HEK293 (cell line): ENCODE results near the gene GRK5.
A peak's percentile ranks its signal among the peaks of the same experiment; 100 is the strongest.

Experiments
- CTCF ChIA-PET: fragments of 350-600 bp; formaldehyde crosslinking; extraction: SDS; loops from one replicate; lab custom pipeline; 2021; ENCODE audit warnings: antibody characterized with exemption; lab: Yijun Ruan, JAX
- POLR2A ChIA-PET: fragments of 300-600 bp; formaldehyde crosslinking; extraction: SDS; loops from one replicate; lab custom pipeline; 2020; ENCODE audit warnings: antibody characterized with exemption, inconsistent platforms; lab: Yijun Ruan, JAX
- H3K27ac ChIP-seq: fragments of 200-500 bp; sonication (Bioruptor generic); 2 replicates; pipeline ENCODE4 v1.5.1; 2014; ENCODE audit warnings: low read depth, low read length, control low read depth, inconsistent platforms; ENCODE audit errors: extremely low read depth
- H3K36me3 ChIP-seq, 2 experiments: fragments of 200-500 bp in 1 of 2; sonication (Bioruptor generic) in 1 of 2; 1 replicate in 1 of 2; 2 replicates in 1 of 2; pipeline ENCODE4 v1.5.1; 2014 to 2017; ENCODE audit warnings: inconsistent platforms in 2 of 2, low read length in 2 of 2; ENCODE audit not compliant: control insufficient read depth in 2 of 2, insufficient read depth in 1 of 2
- H3K4me1 ChIP-seq: fragments of 200-500 bp; sonication (Bioruptor generic); 2 replicates; pipeline ENCODE4 v1.5.1; 2014; ENCODE audit warnings: mild to moderate bottlenecking, low read length, inconsistent platforms; ENCODE audit not compliant: control insufficient read depth, insufficient read depth
- H3K4me3 ChIP-seq: 2 replicates; pipeline ENCODE4 v1.5.1; 2011; ENCODE audit warnings: low read depth, mild to moderate bottlenecking, control low read depth, low read length, moderate library complexity
- H3K9me3 ChIP-seq: fragments of 200-500 bp; sonication (Bioruptor generic); 2 replicates; pipeline ENCODE4 v1.5.1; 2014; ENCODE audit warnings: low read depth, low read length, inconsistent platforms; ENCODE audit not compliant: control insufficient read depth, insufficient read depth
- CTCF ChIP-seq: fragments of 450-650 bp; formaldehyde crosslinking; IDR thresholded peaks from 2 replicates; pipeline ENCODE4 v1.5.1; 2016; ENCODE audit warnings: missing biosample characterization, missing genetic modification characterization
- EGR2 ChIP-seq: fragments of 450-650 bp; formaldehyde crosslinking; IDR thresholded peaks from 2 replicates; pipeline ENCODE4 v1.5.1; 2016; ENCODE audit warnings: low read depth, missing biosample characterization, missing genetic modification characterization
- HOXA7 ChIP-seq: sonication (generic); formaldehyde crosslinking; IDR thresholded peaks from 2 replicates; pipeline ENCODE4 v1.8.1; 2022; ENCODE audit warnings: missing genetic modification reagents, borderline replicate concordance
- KLF8 ChIP-seq: fragments of 450-650 bp; formaldehyde crosslinking; IDR thresholded peaks from 2 replicates; pipeline ENCODE4 v1.5.1; 2016; ENCODE audit warnings: missing biosample characterization, missing genetic modification characterization
- KLF9 ChIP-seq: fragments of 450-650 bp; formaldehyde crosslinking; IDR thresholded peaks from 2 replicates; pipeline ENCODE4 v1.5.1; 2016; ENCODE audit warnings: missing biosample characterization, missing genetic modification characterization, low read depth
- PATZ1 ChIP-seq: fragments of 450-650 bp; formaldehyde crosslinking; IDR thresholded peaks from 2 replicates; pipeline ENCODE4 v1.5.1; 2016; ENCODE audit warnings: missing biosample characterization, missing genetic modification characterization
- REST ChIP-seq: fragments of 450-650 bp; formaldehyde crosslinking; IDR thresholded peaks from 2 replicates; pipeline ENCODE4 v1.5.1; 2016; ENCODE audit warnings: missing biosample characterization, missing genetic modification characterization
- YY2 ChIP-seq: fragments of 450-650 bp; formaldehyde crosslinking; IDR thresholded peaks from 2 replicates; pipeline ENCODE4 v1.5.1; 2016; ENCODE audit warnings: missing biosample characterization, missing genetic modification characterization
- ZFP3 ChIP-seq: fragments of 450-650 bp; formaldehyde crosslinking; IDR thresholded peaks from 2 replicates; pipeline ENCODE4 v1.5.1; 2016; ENCODE audit warnings: low read depth, missing biosample characterization, missing genetic modification characterization
- ZIC2 ChIP-seq: fragments of 450-650 bp; formaldehyde crosslinking; IDR thresholded peaks from 2 replicates; pipeline ENCODE4 v1.5.1; 2016; ENCODE audit warnings: missing biosample characterization, missing genetic modification characterization
- ZNF114 ChIP-seq: fragments of 450-650 bp; formaldehyde crosslinking; IDR thresholded peaks from 2 replicates; pipeline ENCODE4 v1.5.0; 2017; ENCODE audit warnings: missing biosample characterization, missing genetic modification characterization
- ZNF19 ChIP-seq: fragments of 450-650 bp; formaldehyde crosslinking; IDR thresholded peaks from 2 replicates; pipeline ENCODE4; 2016; ENCODE audit warnings: missing biosample characterization, missing genetic modification characterization, low read depth
- ZNF24 ChIP-seq: fragments of 450-650 bp; formaldehyde crosslinking; IDR thresholded peaks from 2 replicates; pipeline ENCODE4 v1.5.1; 2016; ENCODE audit warnings: missing biosample characterization, missing genetic modification characterization
- ZNF274 ChIP-seq, 2 experiments: fragments of 200-500 bp in 1 of 2; fragments of 450-650 bp in 1 of 2; sonication (Bioruptor generic) in 1 of 2; formaldehyde crosslinking in 1 of 2; IDR thresholded peaks; 2 replicates each; pipeline versions ENCODE4 v1.5.1 to v1.6.1; 2014 to 2016; ENCODE audit warnings: borderline replicate concordance in 1 of 2, inconsistent platforms in 1 of 2, low read length in 1 of 2, missing biosample characterization in 1 of 2, missing genetic modification characterization in 1 of 2
- ZNF404 ChIP-seq: fragments of 450-650 bp; formaldehyde crosslinking; IDR thresholded peaks from 2 replicates; pipeline ENCODE4 v1.5.1; 2017; ENCODE audit warnings: missing biosample characterization, missing genetic modification characterization
- ZSCAN4 ChIP-seq: fragments of 450-650 bp; formaldehyde crosslinking; IDR thresholded peaks from 2 replicates; pipeline ENCODE4 v1.5.1; 2017; ENCODE audit warnings: missing biosample characterization, missing genetic modification characterization

GRK5 gene

GRCh38 chr10:119420950-119421875 lies 213.8 kb downstream of the GRK5 start:
- ChIA-PET POLR2A (no interaction called here), CTCF (interaction anchor here (0.6 to 7.9 kb wide), 5 partner anchors 68 to 222 kb away, joined by 3 to 58 read pairs (median 3); no protein-coding TSS in a partner anchor)
- H3K27ac ChIP-seq, result no peak overlapping the region
- no peak for TF ChIP-seq ZFP3
- TF ChIP-seq EGR2 (tag by site-specific recombination), result peak; percentile 55
- no peak for TF ChIP-seq KLF8 (tag by site-specific recombination)
- TF ChIP-seq KLF9 (tag by site-specific recombination), result no peak
- TF ChIP-seq HOXA7 (CRISPR knock-in tag), result no peak
- no peak for TF ChIP-seq YY2 (tag by site-specific recombination)
- no peak for TF ChIP-seq ZNF114 (tag by site-specific recombination)
- no peak for TF ChIP-seq ZNF24 (tag by site-specific recombination)
- TF ChIP-seq ZNF404 (tag by site-specific recombination), result no peak
- no peak for TF ChIP-seq ZSCAN4 (tag by site-specific recombination)
- 0 out of 2 replicates have a peak, but pooled peaks have one; percentile 14 for TF ChIP-seq ZIC2 (tag by site-specific recombination)
- no peak for TF ChIP-seq ZNF274 (IDR thresholded peaks at IDR 0.05; ENCODE audit: low read length)
- TF ChIP-seq ZNF274 (tag by site-specific recombination; IDR thresholded peaks at IDR 0.05; ENCODE audit: borderline replicate concordance), result no peak
- TF ChIP-seq PATZ1, result no peak
- no peak for TF ChIP-seq ZNF19
- TF ChIP-seq CTCF (tag by site-specific recombination), result no peak
- no peak for TF ChIP-seq REST (tag by site-specific recombination)
- H3K4me3 ChIP-seq, result no peak overlapping the region
- no peaks in the 10 kb centered on the region for H3K9me3 ChIP-seq
- no peaks in the 10 kb centered on the region for H3K4me1 ChIP-seq
- no peaks in the 10 kb centered on the region for H3K36me3 ChIP-seq
